ENCODE data around the gene ANKHD1.

DNA sequence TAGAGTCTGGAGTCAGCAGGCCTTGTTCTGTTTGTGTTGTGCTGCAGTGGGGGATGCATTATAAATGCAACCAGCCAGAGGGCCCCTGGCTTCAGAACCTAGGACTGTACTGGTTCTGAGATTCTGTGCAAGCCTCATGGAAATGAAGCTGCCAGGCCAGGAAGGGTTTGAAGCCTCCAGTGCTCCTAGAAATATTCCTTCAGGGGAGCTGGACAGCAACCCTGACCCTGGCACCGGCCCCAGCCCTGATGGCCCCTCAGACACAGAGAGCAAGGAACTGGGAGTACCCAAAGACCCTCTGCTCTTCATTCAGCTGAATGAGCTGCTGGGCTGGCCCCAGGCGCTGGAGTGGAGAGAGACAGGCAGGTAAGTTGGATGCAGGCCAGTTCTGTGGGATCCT, 41.5 kb upstream of the ANKHD1 start, which contains the start of gene SLC4A9:
- TF ChIP-seq POLR2A (IDR thresholded peaks at IDR 0.05), result no peak
- TF ChIP-seq, protein P1, sequence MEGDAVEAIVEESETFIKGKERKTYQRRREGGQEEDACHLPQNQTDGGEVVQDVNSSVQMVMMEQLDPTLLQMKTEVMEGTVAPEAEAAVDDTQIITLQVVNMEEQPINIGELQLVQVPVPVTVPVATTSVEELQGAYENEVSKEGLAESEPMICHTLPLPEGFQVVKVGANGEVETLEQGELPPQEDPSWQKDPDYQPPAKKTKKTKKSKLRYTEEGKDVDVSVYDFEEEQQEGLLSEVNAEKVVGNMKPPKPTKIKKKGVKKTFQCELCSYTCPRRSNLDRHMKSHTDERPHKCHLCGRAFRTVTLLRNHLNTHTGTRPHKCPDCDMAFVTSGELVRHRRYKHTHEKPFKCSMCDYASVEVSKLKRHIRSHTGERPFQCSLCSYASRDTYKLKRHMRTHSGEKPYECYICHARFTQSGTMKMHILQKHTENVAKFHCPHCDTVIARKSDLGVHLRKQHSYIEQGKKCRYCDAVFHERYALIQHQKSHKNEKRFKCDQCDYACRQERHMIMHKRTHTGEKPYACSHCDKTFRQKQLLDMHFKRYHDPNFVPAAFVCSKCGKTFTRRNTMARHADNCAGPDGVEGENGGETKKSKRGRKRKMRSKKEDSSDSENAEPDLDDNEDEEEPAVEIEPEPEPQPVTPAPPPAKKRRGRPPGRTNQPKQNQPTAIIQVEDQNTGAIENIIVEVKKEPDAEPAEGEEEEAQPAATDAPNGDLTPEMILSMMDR (IDR thresholded peaks at IDR 0.05), result no peak
